RCC 7860 (cell line): Measurements from ENCODE around the gene SLC2A4RG.
A peak's percentile ranks its signal among the peaks of the same experiment; 100 is the strongest.

Source experiments
- DNase-seq: peaks from one replicate; pipeline ENCODE4 v3.0.0-alpha.2; 2015; ENCODE audit warnings: low spot score
- FAIRE-seq: peaks from 2 replicates; lab custom pipeline; 2012; peaks lifted over from hg19 to GRCh38; lab: Jason Lieb, UNC

Gene SLC2A4RG

DNA sequence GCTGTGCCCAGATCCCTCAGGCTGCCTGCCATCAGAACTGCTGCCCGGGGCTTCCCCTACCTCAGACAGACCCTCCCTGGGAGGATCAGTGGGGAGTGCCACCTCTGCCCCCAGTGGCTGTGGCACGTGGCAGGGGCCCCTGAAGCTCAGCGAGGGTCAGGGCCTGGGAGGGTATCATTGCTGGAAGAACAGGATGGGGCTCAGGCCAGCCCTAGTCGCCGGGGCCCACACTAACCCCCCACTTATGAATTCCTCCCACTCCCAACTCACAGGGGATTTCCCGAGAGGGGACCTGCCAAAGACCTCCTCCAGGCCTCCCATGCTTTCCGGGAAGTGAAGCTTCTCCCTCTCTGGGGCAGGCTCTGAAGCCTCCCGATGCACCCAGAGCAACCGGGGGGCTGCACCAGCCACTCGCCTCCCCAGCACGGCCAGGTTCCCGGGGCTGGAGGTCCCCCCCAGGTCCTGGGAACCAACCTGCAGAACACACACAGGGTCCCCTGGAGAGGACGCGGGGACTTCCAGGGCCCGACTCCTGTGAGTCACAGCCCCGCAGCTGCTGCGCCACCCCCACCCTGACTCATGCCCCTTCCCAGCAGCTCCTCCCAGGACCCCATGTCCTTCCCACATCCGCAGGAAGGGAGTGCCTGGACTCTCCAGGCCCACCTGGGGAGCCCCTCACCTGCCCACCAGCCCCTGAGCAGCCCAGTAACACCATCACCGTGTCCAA lies 40.7 kb upstream of the SLC2A4RG start:
- DNase-seq (peak; percentile 89), FAIRE-seq (peak; percentile 80)

DNA sequence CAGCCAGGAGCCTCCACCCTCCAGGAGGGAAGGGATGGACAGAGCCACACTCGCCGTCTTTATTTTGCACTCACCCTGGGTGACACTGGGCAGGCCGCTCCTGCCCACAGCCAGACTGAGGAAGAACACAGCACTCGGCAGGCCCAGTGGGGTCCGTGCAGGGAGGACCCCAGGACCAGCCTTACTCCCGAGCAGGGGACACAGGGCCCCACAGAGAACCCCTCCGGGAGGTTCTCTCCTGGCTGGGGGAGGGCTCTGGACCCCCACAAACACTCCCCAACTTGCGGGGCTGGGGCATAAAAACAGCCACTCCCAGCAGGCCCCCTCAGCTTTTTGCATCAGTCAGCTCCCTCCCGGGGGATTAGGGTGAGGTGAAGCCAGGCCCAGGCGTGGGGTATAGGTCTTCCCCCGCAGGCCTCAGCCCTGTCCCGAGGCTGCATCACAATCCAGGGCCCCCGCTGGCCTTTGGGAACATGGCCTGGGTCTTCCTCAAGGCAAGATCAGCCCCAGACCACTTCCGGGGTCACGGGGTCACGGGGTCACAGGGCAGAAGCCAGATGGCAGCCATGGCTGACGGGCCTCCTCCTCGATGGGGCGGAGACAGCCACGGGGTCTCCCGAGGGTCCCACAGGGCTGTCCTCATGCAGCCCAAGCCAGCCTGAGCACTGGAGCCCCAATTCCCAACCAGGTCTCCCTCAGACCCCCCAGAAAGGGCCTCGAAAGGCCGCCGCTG lies 39.9 kb upstream of the SLC2A4RG start:
- FAIRE-seq: no peak
- no peak for DNase-seq

DNA sequence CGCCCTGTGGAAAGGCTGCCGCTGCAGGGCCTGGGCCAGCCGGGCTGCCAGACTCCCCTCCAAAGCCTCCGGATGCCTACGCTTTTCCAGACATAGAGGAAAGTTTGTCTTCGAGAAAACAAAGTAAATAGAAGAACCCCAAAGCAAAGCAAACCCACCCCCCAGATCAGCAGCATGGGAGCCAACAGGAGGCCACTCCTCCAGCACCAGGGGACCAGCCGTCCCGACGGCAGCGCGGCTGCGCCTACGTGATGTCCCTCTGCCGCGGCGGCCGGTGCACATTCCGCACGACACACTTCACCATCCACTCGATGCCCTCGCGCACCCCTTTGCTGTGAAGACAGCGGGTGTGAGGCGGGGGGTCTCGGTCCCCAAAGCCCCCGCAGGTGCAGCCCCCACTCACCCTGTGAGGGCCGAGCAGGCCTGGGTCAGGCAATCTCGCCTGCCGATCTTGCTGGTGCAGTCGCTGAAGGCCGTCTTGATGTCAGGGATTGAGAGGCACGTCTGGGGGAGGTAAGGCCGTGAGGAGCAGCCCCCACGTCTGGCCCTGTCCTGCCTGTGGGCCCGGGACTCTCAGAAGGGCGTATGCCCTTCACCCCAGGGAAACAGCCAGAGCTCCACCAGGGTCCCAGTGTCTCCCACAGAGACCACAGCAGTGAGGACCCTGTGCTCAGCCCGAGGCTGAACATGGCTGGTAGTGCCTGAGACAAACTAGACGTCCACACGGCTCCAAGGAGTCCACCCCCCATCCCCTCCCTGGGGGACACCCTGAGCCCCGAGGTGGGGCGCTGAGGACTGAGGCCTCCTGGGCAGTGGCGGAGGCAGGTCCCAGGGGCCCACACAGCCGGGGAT lies 39.2 kb upstream of the SLC2A4RG start:
- no peak for FAIRE-seq
- DNase-seq: no peak

DNA sequence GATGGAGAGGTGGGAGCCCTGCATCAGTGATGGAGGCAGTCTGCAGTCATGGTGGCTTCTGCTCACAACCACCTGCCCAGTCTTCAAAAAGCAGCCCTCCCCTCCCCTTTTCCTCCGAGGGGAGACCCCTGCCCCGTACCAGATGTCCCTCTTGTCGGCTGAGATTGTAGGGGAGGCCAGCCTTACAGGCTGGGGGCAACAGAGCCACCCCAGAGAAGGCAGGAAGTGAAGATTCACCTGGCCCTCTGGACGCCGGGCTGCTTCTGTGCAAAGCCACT lies 38.6 kb upstream of the SLC2A4RG start:
- FAIRE-seq: no peak

DNA sequence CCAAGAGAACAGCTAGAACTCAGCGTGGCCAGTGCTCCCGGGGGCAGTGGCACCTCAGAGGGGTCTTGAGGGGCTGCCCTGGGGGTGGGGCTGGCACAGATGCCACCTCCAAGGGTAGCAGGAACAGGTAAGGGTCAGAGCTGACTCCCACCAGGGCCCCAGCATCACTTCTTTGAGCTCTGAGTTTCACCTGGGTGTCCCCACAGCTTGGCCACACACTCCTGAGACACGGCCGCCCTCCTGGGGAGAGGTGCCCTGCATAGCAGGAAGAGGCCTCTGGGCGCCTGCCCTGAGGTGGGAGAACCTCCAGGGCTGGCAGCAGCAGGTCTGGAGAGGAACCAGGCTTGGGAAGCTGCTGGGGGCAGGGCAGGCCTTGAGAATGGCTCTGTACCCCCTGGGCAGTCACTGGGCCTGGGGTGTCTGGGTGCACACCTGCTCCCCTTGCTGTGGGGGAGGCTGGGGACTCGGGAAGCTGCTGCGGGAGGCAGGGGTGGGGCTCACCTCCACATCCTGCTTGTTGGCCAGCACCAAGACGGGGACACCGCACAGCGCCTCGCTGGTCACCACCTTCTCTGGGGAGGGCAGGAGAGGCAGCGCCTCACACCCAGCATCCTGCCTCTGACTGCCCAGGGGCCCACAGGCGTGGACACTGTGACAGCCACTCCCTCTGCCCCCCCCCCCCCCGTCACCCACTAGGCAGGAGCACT lies 38.1 kb upstream of the SLC2A4RG start:
- no peak for FAIRE-seq

More for the DNA sequence above, 38.6 kb upstream of the SLC2A4RG start:
- no peak for DNase-seq

DNA sequence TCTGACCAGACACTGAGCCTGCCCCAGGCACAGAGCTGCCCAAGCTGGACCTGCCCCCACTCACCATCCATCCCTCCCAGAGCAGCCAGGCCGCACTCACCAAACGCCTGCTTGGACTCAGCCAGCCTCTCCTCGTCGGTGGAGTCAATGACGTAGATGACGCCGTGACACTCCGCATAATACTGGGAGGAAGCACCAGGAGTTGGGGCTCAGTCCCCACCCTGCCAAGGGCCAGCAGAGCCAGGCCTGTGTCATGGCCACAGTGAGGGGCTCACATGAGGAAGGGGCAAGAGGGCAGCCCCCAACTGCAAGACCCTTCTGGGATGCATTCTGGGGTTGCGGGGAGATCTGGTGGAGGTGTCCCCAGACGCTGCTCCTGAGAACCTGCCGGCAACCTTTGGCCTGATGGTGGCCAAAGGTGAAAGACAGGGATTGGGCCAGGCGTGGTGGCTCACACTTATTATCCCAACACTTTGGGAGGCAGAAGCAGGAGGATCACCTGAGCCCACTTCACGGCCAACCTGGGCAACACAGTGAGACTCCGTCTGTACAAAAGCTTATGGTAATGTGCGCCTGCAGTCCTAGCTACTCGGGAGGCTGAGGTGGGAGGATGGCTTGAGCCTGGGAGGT lies 37.4 kb upstream of the SLC2A4RG start:
- DNase-seq: no peak
- FAIRE-seq: no peak

More for the DNA sequence above, 38.1 kb upstream of the SLC2A4RG start:
- no peak for DNase-seq

DNA sequence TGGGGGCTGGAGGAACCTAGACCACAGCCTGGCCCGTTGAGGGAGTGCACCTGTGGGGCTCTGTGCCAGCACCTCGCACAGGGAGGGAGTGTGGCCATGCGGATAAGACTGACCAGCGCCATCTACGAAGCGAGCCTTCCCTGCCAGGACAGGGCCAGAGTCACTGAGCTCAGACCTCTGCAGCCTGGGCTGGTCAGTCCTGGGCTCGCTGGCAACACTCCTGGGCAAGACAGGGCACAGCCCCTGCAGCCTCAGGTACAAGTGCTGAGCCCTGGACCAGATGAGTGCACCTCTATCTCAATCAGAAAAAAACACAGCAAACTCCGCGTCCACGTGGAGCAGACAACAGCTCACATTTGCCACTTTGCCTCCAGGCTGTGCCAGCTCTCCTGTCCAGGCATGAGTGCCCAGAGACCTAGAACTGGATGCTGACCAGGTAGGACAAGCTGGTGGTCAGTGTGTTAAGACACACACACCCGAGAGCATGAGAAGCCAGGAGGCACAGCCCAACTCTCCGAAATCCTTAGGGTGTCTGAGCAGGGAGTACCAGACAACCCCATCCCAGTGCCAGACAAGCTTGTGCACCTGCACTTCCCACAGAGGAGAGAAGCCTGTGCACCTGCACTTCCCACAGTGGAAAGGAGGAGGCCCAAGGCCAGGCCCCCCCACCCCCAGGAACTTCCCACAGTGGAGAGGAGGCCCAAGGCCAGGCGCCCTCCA lies 36.7 kb upstream of the SLC2A4RG start:
- FAIRE-seq: no peak
- no peak for DNase-seq

DNA sequence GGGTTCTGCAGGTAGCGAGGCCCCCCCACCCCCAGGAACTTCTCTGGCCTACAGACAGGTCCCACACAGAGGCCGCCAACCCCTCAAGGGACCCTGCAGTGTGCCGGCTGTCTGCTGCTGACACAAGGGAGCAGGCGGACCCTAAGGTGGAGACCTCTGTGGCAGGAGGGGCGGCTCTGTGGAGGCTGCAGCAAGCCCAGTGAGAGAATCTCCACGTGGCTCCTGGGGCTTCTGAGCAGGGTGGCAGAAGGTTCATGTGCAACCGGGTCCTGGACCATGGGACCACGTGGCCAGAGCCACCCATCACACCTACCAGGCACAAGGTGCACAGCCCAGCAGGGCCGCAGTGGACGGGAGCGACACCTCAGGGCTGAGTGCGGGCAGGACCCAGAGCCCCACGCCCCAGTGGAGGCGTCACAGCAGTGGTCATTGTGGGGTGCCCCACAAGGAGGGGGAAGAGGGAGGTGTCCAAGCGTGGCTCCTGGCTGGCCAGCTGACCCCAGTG lies 36.1 kb upstream of the SLC2A4RG start:
- DNase-seq: no peak
- no peak for FAIRE-seq

DNA sequence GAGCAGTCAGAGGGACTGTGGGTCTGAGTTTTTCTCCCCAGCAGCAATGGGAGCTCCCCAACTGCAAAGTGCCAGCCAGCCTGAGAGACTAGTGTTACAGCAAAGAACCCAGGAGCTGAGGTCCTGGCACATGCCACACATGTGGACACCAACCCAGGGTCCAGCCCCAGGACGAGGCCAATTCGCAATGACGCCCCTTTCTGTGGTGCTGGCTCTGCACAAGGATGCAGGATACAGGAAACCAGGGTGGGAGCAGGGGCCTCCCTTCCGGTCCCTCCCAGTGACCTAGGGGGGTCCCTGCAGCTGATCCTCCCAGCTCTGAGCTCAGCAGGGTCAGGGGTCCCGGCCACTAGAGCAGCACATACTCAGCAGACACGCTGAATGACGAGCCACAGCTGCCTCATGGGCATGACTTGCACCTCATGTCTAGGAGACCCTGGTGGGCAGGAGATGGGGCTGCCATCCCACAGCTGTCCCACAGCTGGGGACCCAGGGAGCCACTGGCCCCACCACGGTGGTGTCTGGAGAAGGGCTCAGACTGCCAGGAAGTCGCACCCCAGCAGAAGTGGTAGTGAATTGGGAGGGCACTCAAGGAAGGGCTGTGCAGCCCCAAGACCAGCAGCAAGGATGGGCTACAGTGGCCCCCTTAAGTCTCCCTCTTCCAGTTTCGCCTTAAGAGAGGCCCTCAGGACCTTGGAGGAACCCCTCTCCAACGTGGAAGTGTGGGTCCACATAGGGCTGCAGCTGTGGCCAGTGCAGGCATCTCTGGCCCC lies 35.4 kb upstream of the SLC2A4RG start:
- FAIRE-seq (no peak), DNase-seq (no peak)

DNA sequence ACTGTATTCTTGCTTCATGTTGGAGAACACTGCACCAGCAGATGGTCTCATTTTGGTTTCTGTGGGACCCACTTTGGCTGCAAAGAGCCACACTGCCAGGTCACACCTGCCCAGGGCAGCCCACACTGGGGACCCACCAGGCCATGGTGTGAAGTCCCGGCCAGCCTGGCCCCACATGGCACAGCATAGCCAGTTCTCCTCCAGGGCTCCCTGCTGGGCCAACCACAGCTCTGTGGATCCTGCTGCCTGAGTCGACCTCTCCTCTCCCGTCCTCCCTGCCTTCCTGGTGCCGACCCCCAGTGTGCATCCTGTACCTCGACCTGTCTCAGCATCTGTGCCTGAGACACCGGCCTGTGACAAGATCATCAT lies 34.8 kb upstream of the SLC2A4RG start:
- FAIRE-seq (no peak), DNase-seq (no peak)

DNA sequence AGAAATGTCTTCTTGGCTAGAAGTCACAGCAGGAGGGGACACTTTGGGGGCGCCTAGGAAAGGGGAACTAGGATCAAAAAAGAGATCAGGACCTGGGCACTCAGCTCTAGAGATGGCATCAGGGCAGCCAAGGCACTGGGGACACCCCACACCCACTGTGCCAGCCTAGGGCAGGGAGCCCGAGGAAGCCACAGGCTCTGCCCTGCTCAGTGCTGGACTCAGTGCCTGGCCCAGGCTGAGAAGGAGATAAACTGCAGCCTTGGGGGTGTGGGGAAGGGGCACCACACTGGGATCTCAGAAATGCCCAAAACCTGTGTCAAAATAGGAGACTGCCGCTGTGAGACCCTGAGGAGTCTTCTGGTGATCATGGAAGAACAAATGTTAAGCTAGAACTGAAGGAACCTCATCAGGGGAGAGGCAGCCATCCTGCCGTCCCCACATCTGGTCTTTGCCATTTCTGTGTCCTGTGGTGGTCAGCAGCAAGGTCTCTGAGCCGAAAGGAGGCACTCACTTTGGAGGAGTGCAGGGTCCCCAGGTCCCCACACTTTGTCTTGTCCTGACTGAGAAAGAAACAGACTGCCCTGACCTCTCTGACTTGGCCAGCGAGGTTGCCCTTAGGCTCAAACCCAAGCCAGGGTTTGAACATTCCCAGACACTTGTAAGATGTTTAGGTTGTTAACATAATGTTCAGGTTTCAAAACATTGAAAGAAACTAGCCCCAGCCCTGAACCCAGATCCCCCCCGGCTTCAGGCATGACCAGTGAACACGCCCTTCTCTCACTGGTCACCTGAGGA lies 34.1 kb upstream of the SLC2A4RG start:
- FAIRE-seq: no peak
- no peak for DNase-seq

DNA sequence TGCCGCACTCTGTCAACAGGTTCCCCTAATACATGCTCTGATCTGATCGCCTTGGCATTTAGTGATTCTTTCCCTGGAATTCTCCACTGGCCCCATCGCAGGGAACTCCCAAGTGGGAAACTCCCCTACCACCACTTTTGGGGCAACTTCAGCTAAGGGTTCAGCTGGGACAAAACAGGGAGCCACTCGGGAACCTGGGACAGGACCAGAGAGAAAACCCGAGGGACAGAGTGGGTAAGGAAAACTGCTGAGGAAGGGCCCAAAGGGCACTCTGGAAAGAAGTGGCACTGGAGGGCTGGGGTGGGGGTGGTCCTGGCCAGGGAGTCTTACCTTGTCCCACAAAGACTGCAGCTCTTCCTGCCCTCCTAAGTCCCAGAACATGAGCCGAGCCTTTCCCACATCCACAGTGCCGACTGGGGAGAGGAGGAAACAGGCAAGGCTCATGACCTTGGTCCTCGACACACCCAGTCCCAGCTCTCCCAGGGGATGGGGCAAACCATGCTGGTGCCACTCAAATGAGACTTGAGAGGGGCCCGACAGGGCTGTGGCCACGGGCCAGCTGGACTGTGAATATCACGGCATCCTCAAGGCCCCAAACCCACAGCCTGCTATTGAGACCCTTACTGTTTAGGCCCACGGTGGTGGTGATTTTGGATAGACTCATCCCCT lies 33.4 kb upstream of the SLC2A4RG start:
- FAIRE-seq (no peak), DNase-seq (no peak)

DNA sequence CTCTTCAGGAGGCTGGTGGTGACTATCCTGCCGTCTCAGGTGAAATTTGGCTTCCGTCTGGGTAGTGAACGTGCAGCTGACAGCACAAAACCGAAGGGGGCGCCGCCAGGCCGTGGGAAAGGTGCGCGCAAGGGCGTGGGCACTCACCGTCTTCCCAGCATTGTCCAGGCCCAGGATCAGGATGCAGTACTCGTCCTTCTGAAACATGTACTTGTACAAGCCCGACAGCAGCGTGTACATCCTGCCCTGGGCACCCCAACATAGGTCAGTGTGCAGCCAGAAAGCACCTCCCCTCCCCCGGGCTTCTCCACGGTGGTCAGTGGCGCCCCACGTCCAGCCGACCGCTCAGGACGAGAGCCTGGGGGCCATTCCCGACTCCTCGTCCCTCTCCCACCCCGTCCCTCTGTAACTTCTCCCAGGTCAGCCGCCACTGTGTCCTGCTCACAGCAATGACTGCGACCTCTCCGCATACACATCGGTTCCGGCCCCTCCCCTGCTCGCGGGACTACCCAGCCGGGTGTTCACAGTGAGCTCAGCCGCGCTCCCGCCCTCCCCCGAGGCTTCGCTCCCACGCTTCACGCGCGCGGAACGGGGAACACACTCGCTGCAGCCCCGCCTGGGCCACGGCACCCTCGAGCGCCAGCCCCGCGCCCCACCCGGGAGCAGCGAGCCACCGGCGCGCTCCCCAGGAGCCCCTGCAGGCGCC lies 32.6 kb upstream of the SLC2A4RG start:
- FAIRE-seq (no peak), DNase-seq (peak; percentile 39)

DNA sequence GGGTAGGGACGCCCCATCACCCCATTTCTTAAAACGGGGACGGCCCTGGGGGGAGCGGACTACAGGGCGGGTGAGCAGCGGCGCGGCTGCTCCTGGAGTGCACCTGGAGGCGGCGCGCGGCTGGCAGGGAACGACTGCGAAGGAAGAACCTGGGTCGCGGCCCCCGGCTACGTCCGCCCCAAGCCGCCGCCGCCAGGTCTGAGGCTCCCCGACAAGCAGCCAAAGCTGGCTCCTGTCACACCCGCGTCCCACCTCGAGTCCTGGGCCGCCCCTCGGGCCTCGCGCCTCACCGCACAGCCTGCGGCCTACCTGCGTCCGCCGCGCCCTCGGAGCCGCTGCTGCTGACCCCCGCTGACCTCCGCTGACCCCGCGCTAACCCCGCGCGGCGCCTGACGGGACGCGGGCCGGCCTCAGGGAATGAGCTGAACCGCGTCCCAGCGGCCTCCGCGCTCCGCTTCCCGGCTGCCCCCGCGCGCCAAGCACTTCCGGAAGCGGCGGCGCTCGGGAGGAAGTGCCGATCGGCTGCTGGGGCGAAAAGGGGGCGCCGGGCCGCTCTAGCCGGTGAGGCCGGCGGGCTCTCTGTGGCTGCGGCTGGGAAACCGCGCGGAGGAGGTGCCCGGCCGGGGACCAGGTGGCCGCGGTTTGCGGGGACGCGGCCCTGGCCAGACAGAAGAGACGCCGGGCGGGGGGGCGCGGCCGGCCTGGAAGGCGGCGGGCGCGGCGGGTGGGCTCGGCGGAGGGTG lies 31.8 kb upstream of the SLC2A4RG start, which contains the start of the genes ARFRP1 and ZGPAT:
ARFRP1 (minus strand) TSS at position 419 of the 743 bp plus-strand sequence. CDS start 885 bp downstream, outside the sequence.
ZGPAT (plus strand) TSS at position 482 of the 743 bp plus-strand sequence. CDS start 542 bp downstream, outside the sequence.
- peak; percentile 70 for DNase-seq
- FAIRE-seq: no peak

DNA sequence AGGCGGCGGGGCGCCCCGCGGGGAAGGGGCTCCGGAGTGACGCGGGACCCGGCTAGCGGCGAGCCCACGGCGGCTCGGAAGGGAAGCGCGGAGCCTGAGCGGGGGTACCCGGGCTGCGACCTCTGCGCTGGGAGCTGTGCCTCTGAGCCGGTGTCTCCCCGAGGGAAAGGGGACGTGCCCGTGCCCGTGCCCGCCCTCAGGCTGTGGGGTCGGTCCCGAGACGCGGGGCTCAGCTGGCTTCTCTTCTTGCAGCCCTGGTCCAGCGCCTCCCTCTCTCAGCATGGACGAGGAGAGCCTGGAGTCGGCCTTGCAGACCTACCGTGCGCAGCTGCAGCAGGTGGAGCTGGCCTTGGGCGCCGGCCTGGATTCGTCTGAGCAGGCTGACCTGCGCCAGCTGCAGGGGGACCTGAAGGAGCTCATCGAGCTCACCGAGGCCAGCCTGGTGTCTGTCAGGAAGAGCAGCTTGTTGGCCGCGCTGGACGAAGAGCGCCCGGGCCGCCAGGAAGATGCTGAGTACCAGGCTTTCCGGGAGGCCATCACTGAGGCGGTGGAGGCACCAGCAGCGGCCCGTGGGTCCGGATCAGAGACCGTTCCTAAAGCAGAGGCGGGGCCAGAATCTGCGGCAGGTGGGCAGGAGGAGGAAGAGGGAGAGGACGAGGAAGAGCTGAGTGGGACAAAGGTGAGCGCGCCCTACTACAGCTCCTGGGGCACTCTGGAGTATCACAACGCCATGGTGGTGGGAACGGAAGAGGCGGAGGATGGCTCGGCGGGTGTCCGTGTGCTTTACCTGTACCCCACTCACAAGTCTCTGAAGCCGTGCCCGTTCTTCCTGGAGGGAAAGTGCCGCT lies 31.1 kb upstream of the SLC2A4RG start:
- DNase-seq: no peak
- FAIRE-seq: no peak
